K562 (cell line): ENCODE measurements around the gene KIF26B. TPM values are rescaled to one million over a fixed set of nuclear protein-coding genes. Genes with fewer than 3 reads are reported as not detected.

Experiments
- ATAC-seq: fragments of 200-7000 bp; cut with Tn5 transposase; 3 replicates; pipeline ENCODE4 v1.9.1; 2020; ENCODE audit warnings: moderate library complexity
- BruUV-seq: library from RNA; stranded (reverse); fragments of 400-500 nt; replicated peaks from 2 replicates; lab custom pipeline; 2021; lab: Mats Ljungman, UMichigan
- CTCF ChIA-PET: fragments of 300-600 bp; formaldehyde crosslinking; extraction: SDS; loops from one replicate; lab custom pipeline; 2021; ENCODE audit warnings: low intra/inter-chr PET ratio; lab: Yijun Ruan, JAX
- POLR2A ChIA-PET: fragments of 300-600, 350-650 bp; sonication (Branson Sonifier 250); formaldehyde crosslinking; extraction: SDS; loops from one replicate; lab custom pipeline; 2021; ENCODE audit warnings: antibody characterized with exemption, inconsistent platforms; lab: Yijun Ruan, JAX
- DNase-seq, 4 experiments: peaks; one replicate each; pipeline versions ENCODE4 v3.0.0 to v3.0.0-alpha.2; 2011 to 2018; ENCODE audit warnings: low spot score in 3 of 4, mixed read lengths in 3 of 4; ENCODE audit errors: extremely low read depth in 1 of 4
- FAIRE-seq: peaks from 2 replicates; lab custom pipeline; 2011; peaks lifted over from hg19 to GRCh38; lab: Jason Lieb, UNC
- H2AFZ ChIP-seq: 2 replicates; pipeline ENCODE4 v1.6.0; 2011; ENCODE audit warnings: low read depth, low read length, control low read depth, inconsistent platforms
- H3K27ac ChIP-seq: fragments of 200-600 bp; 3 replicates; pipeline ENCODE4 v1.8.0; 2011; ENCODE audit warnings: low read depth, mild to moderate bottlenecking, control low read depth, inconsistent platforms, low read length, moderate library complexity, mixed read lengths; ENCODE audit errors: extremely low read depth
- H3K27me3 ChIP-seq, 2 experiments: fragments of 300-600 bp in 1 of 2; 2 replicates in 1 of 2; 3 replicates in 1 of 2; pipeline versions ENCODE4 v1.6.0 to v1.8.0; 2011; ENCODE audit warnings: inconsistent platforms in 2 of 2, low read length in 2 of 2, mild to moderate bottlenecking in 1 of 2, mixed read lengths in 1 of 2, moderate library complexity in 1 of 2; ENCODE audit not compliant: control insufficient read depth in 2 of 2, insufficient read depth in 2 of 2
- H3K36me3 ChIP-seq: fragments of 300-600 bp; 3 replicates; pipeline ENCODE4 v1.8.0; 2011; ENCODE audit warnings: mild to moderate bottlenecking, low read length, inconsistent platforms; ENCODE audit not compliant: control insufficient read depth, insufficient read depth
- H3K4me1 ChIP-seq, 2 experiments: fragments of 200-600 bp in 1 of 2; replicated peaks in 1 of 2; 2 replicates in 1 of 2; 3 replicates in 1 of 2; pipeline versions ENCODE4 v1.5.1 to v1.8.0; 2011; ENCODE audit warnings: inconsistent platforms in 2 of 2, low read length in 2 of 2, mild to moderate bottlenecking in 1 of 2, mixed read lengths in 1 of 2, moderate library complexity in 1 of 2; ENCODE audit not compliant: control insufficient read depth in 2 of 2, insufficient read depth in 2 of 2
- H3K4me2 ChIP-seq: 2 replicates; pipeline ENCODE4 v1.6.1; 2011; ENCODE audit warnings: low read length, control low read depth, inconsistent platforms, mixed read lengths; ENCODE audit not compliant: insufficient read depth
- H3K4me3 ChIP-seq: fragments of 200-600 bp; sonication (generic), shearing (Covaris generic); 2 replicates; pipeline ENCODE4 v1.5.1; 2016; ENCODE audit warnings: control low read depth, inconsistent platforms
- H3K79me2 ChIP-seq: fragments of 200-600 bp; 3 replicates; pipeline ENCODE4 v1.8.0; 2011; ENCODE audit warnings: low read length, inconsistent platforms; ENCODE audit not compliant: control insufficient read depth, insufficient read depth
- H3K9ac ChIP-seq, 2 experiments: 2 replicates each; pipeline versions ENCODE4 v1.6.0 to v1.6.1; 2011; ENCODE audit warnings: low read depth in 2 of 2, low read length in 2 of 2, control low read depth in 1 of 2, inconsistent platforms in 1 of 2, mild to moderate bottlenecking in 1 of 2, mixed read lengths in 1 of 2; ENCODE audit not compliant: insufficient read depth in 1 of 2
- H3K9me1 ChIP-seq: one replicate; pipeline ENCODE4 v1.6.0; 2011; ENCODE audit warnings: inconsistent platforms, mild to moderate bottlenecking, low read length, moderate library complexity; ENCODE audit not compliant: control insufficient read depth, insufficient read depth
- H3K9me3 ChIP-seq: replicated peaks from 2 replicates; pipeline ENCODE4 v1.5.1; 2011; ENCODE audit warnings: low read depth, low read length, inconsistent platforms; ENCODE audit not compliant: control insufficient read depth, insufficient read depth
- H4K20me1 ChIP-seq: replicated peaks from 2 replicates; pipeline ENCODE4 v1.6.1; 2011; ENCODE audit warnings: low read length, inconsistent platforms, mixed read lengths; ENCODE audit not compliant: control insufficient read depth, insufficient read depth
- CREB3L1 ChIP-seq: fragments of 450-650 bp; IDR thresholded peaks from 2 replicates; pipeline ENCODE4 v1.6.1; 2014; ENCODE audit warnings: low read depth, mild to moderate bottlenecking, moderate library complexity, borderline replicate concordance
- RBM25 ChIP-seq: fragments of 200-400 bp; formaldehyde crosslinking; IDR thresholded peaks from 2 replicates; pipeline ENCODE4 v1.6.1; 2018; ENCODE audit warnings: low read length, low read depth, moderate library complexity; ENCODE audit not compliant: severe bottlenecking
- ZNF121 ChIP-seq: sonication (generic); formaldehyde crosslinking; conservative IDR thresholded peaks from 2 replicates; pipeline ENCODE4 v1.8.0; 2022; ENCODE audit warnings: missing genetic modification reagents
- ZNF3 ChIP-seq: fragments of 250-450 bp; sonication (Bioruptor Pico); IDR thresholded peaks from 2 replicates; pipeline ENCODE4 v1.5.0; 2021; ENCODE audit warnings: mild to moderate bottlenecking, moderate library complexity
- WGBS: fragments of 100-300 bp; shearing (Covaris generic); methylation state at CpG from one replicate; pipeline ENCODE4 v1.1.6; 2016; ENCODE audit warnings: low coverage, mixed read lengths; ENCODE audit not compliant: insufficient coverage; ENCODE audit errors: missing lambda C conversion rate; 5-methylcytosine and 5-hydroxymethylcytosine counted together
- in situ Hi-C: fragments of 300-500 bp; cut with MboI; formaldehyde crosslinking; loops from 4 replicates; pipeline ENCODE4 v1.15.0; 2018; ENCODE audit warnings: inconsistent platforms, mixed read lengths
- intact Hi-C: fragments of 100-400 bp; cut with micrococcal nuclease; formaldehyde crosslinking; loops from 2 replicates; pipeline ENCODE4 v1.14.2; 2022
- polyA plus RNA-seq, 8 experiments: library from polyadenylated mRNA; depleted of rRNA in 4 of 8; stranded (reverse) in 5 of 8; unstranded in 3 of 8; fragments of >200 nt; fragmentation: Nextera tagmentation in 2 of 8; fragmentation: Illumina TruSeq in 1 of 8; extraction: Ambion mirVana in 2 of 8; extraction: Trizol in 1 of 8; gene quantifications; 2 replicates each; pipeline versions ENCODE4 v1.2.1 to v1.2.3, GENCODE V29; 2011 to 2014; ENCODE audit warnings: inconsistent platforms in 1 of 8, missing spikeins in 1 of 8
- total RNA-seq, 7 experiments: library from RNA; depleted of rRNA in 6 of 7; stranded (reverse); fragments of >200 nt in 6 of 7; fragmentation: Illumina TruSeq in 2 of 7; extraction: Trizol in 2 of 7; gene quantifications; 2 replicates each; pipeline versions ENCODE4 v1.2.1 to v1.2.3, GENCODE V29; 2011 to 2021; ENCODE audit warnings: low replicate concordance in 1 of 7

KIF26B gene
- total and polyA plus RNA-seq, 9 of the 15 experiments (the other 6 are each of a cell fraction or from before 2014, with no cell fraction given): 0.02 to 0.08 (median 0.03) TPM; not detected in 6

GRCh38 chr1:245143849-245144248 lies 10.9 kb upstream of the KIF26B start (continued):
- no peak for TF ChIP-seq ZNF3 (CRISPR knock-in tag)

GRCh38 chr1:245148069-245148468 lies 6.7 kb upstream of the KIF26B start:
- TF ChIP-seq ZNF121 (CRISPR knock-in tag) (peak; percentile 85), CREB3L1 (no peak), RBM25 (peak; percentile 30)
- TF ChIP-seq, all 486 proteins: peak for 2
- CTCF ChIA-PET: no interaction called here
- DNase-seq (no peak), FAIRE-seq (no peak), ATAC-seq (no peak)
- Histone ChIP-seq H3K9ac (no peak overlapping the region), H3K27me3 (peaks cover 17 to 35% of the 10 kb centered on the region in 2 experiments; a peak in 4 of 5 replicates), H3K36me3 (no peaks in the 10 kb centered on the region), H3K4me3 (no peak overlapping the region), H3K4me2 (no peak overlapping the region), H4K20me1 (no peaks in the 10 kb centered on the region), H3K79me2 (no peaks in the 10 kb centered on the region), H3K9me1 (no peaks in the 10 kb centered on the region), H2AFZ (no peak overlapping the region), H3K27ac (no peak overlapping the region), H3K9me3 (no peaks in the 10 kb centered on the region), H3K4me1 (peaks cover 0 to 1% of the 10 kb centered on the region in 2 experiments; a peak in 3 of 5 replicates)
- in situ Hi-C loops (no loop called here), intact Hi-C loops (no loop called here)
- 3% methylated on average over 3 of the region's 3 CpGs for WGBS
- POLR2A ChIA-PET: no interaction called here
- BruUV-seq: no TSS peak
